ENCODE measurements around the gene IP6K3. TPM values are rescaled to one million over a fixed set of nuclear protein-coding genes. Genes with fewer than 3 reads are reported as not detected.

IP6K3 gene
- total RNA-seq, 1 donor from 2014 or later = 0.13 TPM

- DNase-seq (ENCODE audit: low spot score) = no peak
These were observed 55.1 kb downstream of the IP6K3 start for GRCh38 chr6:33691456-33692077.

- DNase-seq (ENCODE audit: low spot score) = no peak
These were observed 55.9 kb downstream of the IP6K3 start for GRCh38 chr6:33690766-33691165.

GRCh38 chr6:33689879-33690278, 56.8 kb downstream of the IP6K3 start:
- no peak for DNase-seq (ENCODE audit: low spot score)

- DNase-seq (ENCODE audit: low spot score) = no peak
These were observed 57.6 kb downstream of the IP6K3 start for GRCh38 chr6:33689148-33689494.

GRCh38 chr6:33688451-33689147, 58.1 kb downstream of the IP6K3 start:
- DNase-seq (ENCODE audit: low spot score) = no peak

GRCh38 chr6:33688006-33688405, 58.7 kb downstream of the IP6K3 start:
- no peak for DNase-seq (ENCODE audit: low spot score)

- no peak for DNase-seq (ENCODE audit: low spot score)
These were observed 59.4 kb downstream of the IP6K3 start for GRCh38 chr6:33686981-33687975.

GRCh38 chr6:33686225-33686924, 60.3 kb downstream of the IP6K3 start:
- no peak for DNase-seq (ENCODE audit: low spot score)

GRCh38 chr6:33685411-33686224, 61.1 kb downstream of the IP6K3 start:
- no peak for DNase-seq (ENCODE audit: low spot score)

- no peak for DNase-seq (ENCODE audit: low spot score)
These were observed 61.7 kb downstream of the IP6K3 start for GRCh38 chr6:33684983-33685382.

- DNase-seq (ENCODE audit: low spot score) = no peak
These were observed 62.2 kb downstream of the IP6K3 start for GRCh38 chr6:33684428-33684896.

GRCh38 chr6:33683576-33684427, 62.9 kb downstream of the IP6K3 start:
- DNase-seq (ENCODE audit: low spot score) = no peak

- DNase-seq (ENCODE audit: low spot score) = no peak
These were observed 63.6 kb downstream of the IP6K3 start for GRCh38 chr6:33683051-33683571.

- no peak for DNase-seq (ENCODE audit: low spot score)
These were observed 64.4 kb downstream of the IP6K3 start for GRCh38 chr6:33682341-33682740.

GRCh38 chr6:33679761-33680160, 66.9 kb downstream of the IP6K3 start:
- DNase-seq (ENCODE audit: low spot score) = no peak

GRCh38 chr6:33678932-33679490, 67.7 kb downstream of the IP6K3 start:
- no peak for DNase-seq (ENCODE audit: low spot score)

GRCh38 chr6:33678233-33678931, 68.3 kb downstream of the IP6K3 start:
- DNase-seq (ENCODE audit: low spot score) = no peak

- DNase-seq (ENCODE audit: low spot score) = no peak
These were observed 69.0 kb downstream of the IP6K3 start for GRCh38 chr6:33677689-33678088.

All from mesenteric fat pad (tissue), 1 donor.